Brain microvascular endothelial cell (primary cell): ENCODE data around the gene MGST1.
A peak's percentile ranks its signal among the peaks of the same experiment; 100 is the strongest.

Experiments used
- DNase-seq: peaks from one replicate; pipeline ENCODE4 v3.0.0-alpha.2; 2020
- H3K27ac ChIP-seq: fragments of 250-450 bp; sonication (Bioruptor Pico); 2 replicates; pipeline ENCODE4 v1.5.1; 2020; ENCODE audit warnings: mild to moderate bottlenecking, moderate library complexity
- H3K27me3 ChIP-seq: fragments of 250-450 bp; sonication (Bioruptor Pico); replicated peaks from 2 replicates; pipeline ENCODE4 v1.5.1; 2020; ENCODE audit warnings: mild to moderate bottlenecking
- H3K36me3 ChIP-seq: fragments of 250-450 bp; sonication (Bioruptor Pico); replicated peaks from 2 replicates; pipeline ENCODE4 v1.5.1; 2020; ENCODE audit warnings: mild to moderate bottlenecking
- H3K4me3 ChIP-seq: 2 replicates; pipeline ENCODE4 v1.5.1; 2011; ENCODE audit warnings: low read depth, mild to moderate bottlenecking, control low read depth, low read length, moderate library complexity
- CTCF ChIP-seq: IDR thresholded peaks from 2 replicates; pipeline ENCODE4 v1.5.1; 2011; ENCODE audit warnings: low read depth, mild to moderate bottlenecking, moderate library complexity, low read length, control low read depth, inconsistent platforms; ENCODE audit errors: missing control alignments
- in situ Hi-C: cut with HindIII; loops from 2 replicates; pipeline ENCODE4 v1.10.0; 2017; ENCODE audit warnings: low sequenced_read_pairs, low pct_ligation_motif_present

MGST1 gene

GRCh38 chr12:16352481-16352880 lies 5.0 kb downstream of the MGST1 start:
- in situ Hi-C loops, result no loop called here
- Histone ChIP-seq H3K27me3 (no peaks in the 10 kb centered on the region), H3K4me3 (no peak overlapping the region), H3K36me3 (peaks cover 22% of the 10 kb centered on the region), H3K27ac (peak overlapping the region; percentile 42)
- no peak for DNase-seq
- no peak for TF ChIP-seq CTCF

- no peak overlapping the region for H3K27ac ChIP-seq
- no peaks in the 10 kb centered on the region for H3K27me3 ChIP-seq
- DNase-seq, result no peak
- H3K4me3 ChIP-seq, result no peak overlapping the region
- in situ Hi-C loops, result no loop called here
- TF ChIP-seq CTCF, result no peak
- peaks cover 33% of the 10 kb centered on the region for H3K36me3 ChIP-seq
Observed at GRCh38 chr12:16358878-16359277, 11.4 kb downstream of the MGST1 start.

- no peak overlapping the region for H3K27ac ChIP-seq
- H3K27me3 ChIP-seq, result no peaks in the 10 kb centered on the region
- DNase-seq, result peak; percentile 34
- in situ Hi-C loops, result no loop called here
- no peak overlapping the region for H3K4me3 ChIP-seq
- peak; percentile 85 for TF ChIP-seq CTCF
- peaks cover 33% of the 10 kb centered on the region for H3K36me3 ChIP-seq
Observed at GRCh38 chr12:16359512-16360491, 12.4 kb downstream of the MGST1 start.

GRCh38 chr12:16361142-16361783 lies 13.8 kb downstream of the MGST1 start:
- Histone ChIP-seq H3K4me3 (no peak overlapping the region), H3K36me3 (peaks cover 24% of the 10 kb centered on the region), H3K27ac (no peak overlapping the region), H3K27me3 (no peaks in the 10 kb centered on the region)
- in situ Hi-C loops, result no loop called here
- TF ChIP-seq CTCF, result no peak
- DNase-seq, result no peak

- no peak for TF ChIP-seq CTCF
- H3K4me3 ChIP-seq, result no peak overlapping the region
- no peak for DNase-seq
- no peaks in the 10 kb centered on the region for H3K27me3 ChIP-seq
- no peak overlapping the region for H3K27ac ChIP-seq
- peaks cover 14% of the 10 kb centered on the region for H3K36me3 ChIP-seq
- in situ Hi-C loops, result no loop called here
Observed at GRCh38 chr12:16362550-16362949, 15.1 kb downstream of the MGST1 start.
